Gastrocnemius medialis (tissue), 4 donors: Measurements from ENCODE around the gene LRFN3.

Experiments used
- POLR2A ChIP-seq, 2 donors: fragments of 450-650 bp; IDR thresholded peaks; one replicate each; pipeline ENCODE4 v1.6.1; 2017; ENCODE audit warnings: antibody characterized with exemption in 2 of 2, mild to moderate bottlenecking in 2 of 2, moderate library complexity in 2 of 2
- TF ChIP-seq, protein P1 (sequence below), 5 experiments: fragments of 450-650 bp in 3 of 5; fragments of 200-600 bp in 2 of 5; sonication (generic) in 2 of 5; IDR thresholded peaks in 4 of 5; conservative IDR thresholded peaks in 1 of 5; 1 replicate in 4 of 5; 2 replicates in 1 of 5; pipeline ENCODE4 v1.5.1; 2016 to 2019; ENCODE audit warnings: antibody characterized with exemption in 5 of 5, mild to moderate bottlenecking in 3 of 5, moderate library complexity in 3 of 5

DNA sequence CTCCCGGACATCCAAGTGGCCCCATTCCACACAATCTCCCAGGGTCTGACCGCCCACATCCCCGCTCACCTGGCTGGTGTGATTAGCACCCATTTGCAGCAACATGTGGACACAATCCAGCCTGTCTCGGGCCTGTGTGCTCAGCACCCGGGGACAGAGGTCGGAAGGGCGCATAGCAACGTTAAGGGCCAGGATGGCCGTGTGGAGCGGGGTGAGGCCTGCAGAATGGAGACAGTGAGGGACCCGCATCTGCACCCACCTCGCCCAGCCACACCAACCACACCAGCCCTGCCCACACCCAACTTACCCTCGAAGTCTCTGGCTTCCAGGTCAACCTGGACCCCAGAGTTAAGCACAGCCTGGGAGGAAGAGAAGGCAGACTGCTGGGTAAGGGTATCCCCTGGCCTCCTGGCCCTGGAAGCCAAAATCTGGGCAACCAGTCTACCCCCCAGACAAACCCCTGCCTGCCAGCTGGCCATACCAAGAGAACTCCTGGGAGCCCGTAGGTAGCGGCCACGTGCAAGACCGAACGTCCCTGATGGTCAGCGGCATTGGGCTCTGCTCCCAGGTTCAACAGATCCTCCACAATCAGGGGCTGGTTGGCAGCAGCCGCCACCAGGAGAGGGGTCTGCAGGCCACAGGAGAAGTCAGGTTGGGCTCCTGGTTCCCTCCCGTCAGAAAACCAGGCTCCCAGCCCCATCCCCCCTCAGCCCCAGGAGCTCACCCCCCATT is 40.1 kb upstream of the LRFN3 start:
- TF ChIP-seq, protein P1, sequence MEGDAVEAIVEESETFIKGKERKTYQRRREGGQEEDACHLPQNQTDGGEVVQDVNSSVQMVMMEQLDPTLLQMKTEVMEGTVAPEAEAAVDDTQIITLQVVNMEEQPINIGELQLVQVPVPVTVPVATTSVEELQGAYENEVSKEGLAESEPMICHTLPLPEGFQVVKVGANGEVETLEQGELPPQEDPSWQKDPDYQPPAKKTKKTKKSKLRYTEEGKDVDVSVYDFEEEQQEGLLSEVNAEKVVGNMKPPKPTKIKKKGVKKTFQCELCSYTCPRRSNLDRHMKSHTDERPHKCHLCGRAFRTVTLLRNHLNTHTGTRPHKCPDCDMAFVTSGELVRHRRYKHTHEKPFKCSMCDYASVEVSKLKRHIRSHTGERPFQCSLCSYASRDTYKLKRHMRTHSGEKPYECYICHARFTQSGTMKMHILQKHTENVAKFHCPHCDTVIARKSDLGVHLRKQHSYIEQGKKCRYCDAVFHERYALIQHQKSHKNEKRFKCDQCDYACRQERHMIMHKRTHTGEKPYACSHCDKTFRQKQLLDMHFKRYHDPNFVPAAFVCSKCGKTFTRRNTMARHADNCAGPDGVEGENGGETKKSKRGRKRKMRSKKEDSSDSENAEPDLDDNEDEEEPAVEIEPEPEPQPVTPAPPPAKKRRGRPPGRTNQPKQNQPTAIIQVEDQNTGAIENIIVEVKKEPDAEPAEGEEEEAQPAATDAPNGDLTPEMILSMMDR (IDR thresholded peaks at IDR 0.05 in 4 of 5, conservative IDR thresholded peaks at IDR 0.05 in 1 of 5) = no peak
- TF ChIP-seq POLR2A (IDR thresholded peaks at IDR 0.05) = no peak
